DMS53 treated with DMSO at 0.1 percent for 48 hours (cell line): ENCODE data around the gene AMH.

ENCODE experiments used
- DNase-seq: peaks from one replicate; lab custom pipeline; 2025; ENCODE audit not compliant: unreplicated experiment; lab: John Stamatoyannopoulos, UW

The AMH gene

DNA sequence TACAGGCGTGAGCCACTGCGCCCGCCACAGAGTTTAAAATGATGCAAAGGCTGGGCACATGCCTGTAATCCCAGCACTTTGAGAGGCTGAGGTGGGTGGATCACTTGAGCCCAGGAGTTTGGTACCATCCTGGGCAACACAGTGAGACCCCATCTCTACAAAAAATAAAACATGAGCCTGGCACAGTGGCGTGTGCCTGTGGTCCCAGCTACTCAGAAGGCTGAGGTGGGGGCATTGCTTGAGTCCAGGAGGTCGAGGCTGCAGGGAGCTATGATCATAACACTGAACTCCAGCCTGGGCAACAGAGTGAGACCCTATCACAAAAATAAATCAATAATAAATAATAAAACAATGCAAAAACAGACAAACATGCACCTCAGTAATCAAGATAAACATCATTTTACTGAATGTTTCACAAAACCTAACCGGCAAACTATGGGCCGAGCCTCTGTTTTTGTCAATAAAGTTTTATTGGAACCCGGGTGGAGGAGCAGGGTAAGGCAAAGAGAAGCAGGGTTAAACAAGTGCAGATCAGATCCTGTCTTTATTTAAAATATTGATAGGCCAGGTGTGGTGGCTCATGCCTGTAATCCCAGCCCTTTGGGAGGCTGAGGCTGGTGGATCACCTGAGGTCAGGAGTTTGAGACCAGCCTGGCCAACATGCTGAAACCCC is 34.8 kb downstream of the AMH start:
- no peak for DNase-seq

DNA sequence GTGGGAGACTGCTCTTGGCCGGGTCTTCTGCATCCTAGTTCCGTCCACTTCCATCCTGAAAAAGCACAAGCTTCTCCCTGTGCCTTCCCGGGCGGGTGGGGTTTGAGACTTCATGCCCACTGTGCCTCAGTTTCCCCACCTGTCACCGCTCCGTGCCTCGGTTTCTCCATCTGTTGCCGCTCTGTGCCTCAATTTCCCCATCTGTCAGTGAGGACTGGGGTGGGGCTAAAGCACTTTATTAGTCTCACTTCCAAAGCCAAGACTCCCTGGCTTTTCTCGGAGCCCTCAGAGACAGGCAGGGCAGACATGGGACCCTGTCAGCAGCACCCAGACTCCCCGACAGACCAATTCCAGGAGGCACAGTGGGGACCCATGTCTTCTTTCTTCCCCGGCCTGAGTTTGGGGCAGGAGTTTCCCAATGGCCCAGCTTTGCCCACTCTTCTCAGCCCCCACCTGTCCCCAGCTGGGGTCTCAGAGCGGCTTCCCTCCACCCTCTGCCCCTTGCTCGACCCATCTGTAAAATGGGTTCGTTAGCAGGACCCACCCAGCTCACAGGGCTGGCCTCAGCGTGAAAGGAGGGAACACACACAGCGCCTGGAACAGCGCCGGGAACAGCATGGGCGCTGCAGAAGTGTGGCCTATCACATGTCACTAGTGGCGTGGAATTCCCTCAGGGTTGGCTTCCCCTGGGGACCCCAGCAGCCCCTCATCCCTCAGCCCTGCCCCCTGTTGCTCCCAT is 37.4 kb downstream of the AMH start:
- DNase-seq: no peak

DNA sequence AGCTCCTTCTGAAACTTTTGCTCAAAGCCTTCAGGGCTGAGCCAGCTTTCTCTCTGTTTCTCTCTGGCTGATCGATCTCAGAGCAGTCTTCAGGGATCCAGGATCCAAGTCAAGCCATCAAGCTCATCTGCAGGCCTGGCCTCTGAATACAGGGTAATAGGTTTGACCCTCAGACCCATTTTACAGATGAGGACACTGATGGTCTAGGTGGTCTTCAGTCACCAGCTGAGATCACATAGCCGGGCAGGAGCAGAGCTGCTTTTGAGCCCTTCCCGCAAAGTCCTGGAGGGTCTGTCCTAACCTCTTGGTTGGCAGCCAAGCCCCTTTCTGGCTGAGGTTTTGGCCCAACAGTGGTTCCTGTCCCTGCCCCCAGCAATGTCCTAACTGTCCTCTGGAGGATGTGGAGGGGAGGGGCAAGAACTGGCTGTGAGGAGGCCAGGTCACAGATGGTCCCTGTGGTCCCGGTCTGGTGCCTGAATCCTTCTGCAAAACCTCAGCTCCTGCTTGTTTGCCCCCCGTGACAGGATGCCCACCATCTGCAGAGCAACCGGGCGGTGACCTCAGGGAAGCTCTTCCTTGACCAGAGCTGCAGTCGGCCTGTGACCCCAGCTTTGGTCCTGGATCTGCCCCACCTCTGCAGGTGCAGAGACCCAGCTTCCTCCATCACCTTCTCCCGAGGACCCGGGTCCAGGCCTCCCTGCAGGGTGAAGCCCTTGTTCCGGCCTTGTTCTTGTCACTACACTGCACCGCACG is 38.6 kb downstream of the AMH start:
- no peak for DNase-seq

DNA sequence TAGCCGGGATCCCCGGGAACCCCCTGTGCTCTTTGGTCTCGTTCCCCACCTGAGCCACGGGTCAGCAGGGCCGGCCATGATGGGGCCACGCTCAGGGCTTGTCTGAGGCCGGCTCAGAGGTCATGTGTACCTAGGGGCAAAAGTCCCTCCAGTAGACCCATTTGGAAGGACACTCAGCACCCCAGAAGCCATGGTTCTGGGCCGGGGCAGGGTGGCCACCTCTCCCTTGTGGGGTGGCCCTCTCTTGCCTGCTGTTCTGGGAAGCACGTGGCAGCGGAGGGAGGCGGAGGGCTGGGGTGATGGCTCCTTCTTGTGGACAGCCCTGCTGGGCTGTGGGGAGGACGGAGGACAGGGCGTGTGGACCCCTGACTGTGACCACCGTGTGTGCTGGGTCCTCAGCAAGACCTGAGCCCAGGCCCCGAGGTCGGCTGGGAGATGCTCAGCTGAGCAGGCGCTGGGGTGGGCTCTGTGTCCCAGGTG is 39.3 kb downstream of the AMH start:
- DNase-seq: no peak

DNA sequence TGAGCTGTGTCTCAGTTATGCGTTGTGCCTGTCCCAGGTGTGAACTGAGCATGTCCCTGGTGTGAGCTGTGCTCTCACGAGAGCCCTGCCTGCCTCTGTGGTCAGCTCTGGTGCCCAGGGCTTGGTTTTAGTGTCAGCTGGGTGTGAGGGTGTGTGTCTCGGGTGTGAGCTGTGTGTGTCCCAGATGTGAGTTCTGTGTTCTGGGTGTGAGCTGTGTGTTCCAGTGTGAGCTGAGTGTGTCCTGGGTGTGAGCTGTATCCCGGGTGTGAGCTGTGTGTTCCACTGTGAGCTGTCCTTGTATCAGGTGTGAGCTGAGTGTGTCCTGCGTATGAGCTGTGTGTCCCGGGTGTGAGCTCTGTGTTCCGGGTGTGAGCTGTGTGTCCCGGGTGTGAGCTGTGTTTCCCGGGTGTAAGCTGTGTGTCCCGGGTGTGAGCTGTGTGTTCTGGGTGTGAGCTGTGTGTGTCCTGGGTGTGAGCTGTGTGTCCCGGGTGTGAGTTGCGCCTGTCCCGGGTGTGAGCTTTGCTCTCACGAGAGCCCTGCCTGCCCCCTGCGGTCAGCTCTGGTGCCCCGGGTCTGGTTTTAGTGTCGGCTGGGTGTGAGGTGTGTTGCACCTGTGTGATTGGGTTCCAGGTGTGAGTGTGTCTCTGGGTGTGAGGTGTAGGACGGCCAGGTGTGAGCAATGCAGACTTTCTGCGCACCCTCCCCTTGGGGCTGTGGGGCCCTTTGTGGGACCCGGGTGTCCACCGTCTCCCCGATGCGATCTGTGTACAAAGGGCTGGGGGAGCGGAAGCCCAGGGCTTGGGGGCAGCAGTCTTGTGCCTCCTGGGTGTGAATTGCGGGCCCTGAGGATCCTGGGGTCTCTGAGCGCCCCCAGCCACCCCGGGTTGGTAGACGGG is 39.9 kb downstream of the AMH start:
- DNase-seq: no peak

DNA sequence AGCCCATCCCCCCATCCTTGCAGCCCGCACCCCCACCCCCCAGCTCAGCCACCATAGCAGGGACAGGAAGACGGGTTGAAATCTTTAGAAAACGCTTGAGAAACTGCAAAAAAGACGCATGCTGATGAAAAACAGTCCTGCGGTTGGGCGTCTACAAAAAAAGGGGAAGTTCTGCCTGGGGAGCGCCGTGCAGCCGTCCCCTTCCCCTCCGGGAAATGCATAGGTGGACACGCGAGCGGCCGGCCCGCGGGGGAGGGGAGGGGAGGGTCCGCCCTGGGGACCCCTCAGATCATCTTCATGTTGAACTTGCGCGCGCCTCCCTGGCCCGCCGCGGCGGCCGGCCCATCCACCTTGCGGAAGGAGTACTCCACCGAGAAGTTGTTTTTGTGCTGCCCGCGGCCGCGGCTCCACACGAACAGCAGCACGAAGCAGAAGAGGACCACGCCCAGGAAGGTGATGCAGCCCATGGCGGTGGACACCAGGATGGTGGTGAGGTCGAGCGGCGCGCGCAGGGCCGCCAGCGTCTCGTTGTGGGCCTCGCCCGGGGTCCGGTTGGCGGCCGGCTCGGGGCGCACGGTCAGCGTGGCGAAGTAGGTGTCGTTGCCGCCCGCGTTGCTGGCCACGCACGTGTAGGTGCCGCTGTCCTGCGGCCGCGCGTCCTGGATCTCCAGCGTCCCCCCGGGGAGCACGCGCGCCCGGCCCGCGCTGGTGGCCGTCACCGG is 40.8 kb downstream of the AMH start:
- DNase-seq: no peak

DNA sequence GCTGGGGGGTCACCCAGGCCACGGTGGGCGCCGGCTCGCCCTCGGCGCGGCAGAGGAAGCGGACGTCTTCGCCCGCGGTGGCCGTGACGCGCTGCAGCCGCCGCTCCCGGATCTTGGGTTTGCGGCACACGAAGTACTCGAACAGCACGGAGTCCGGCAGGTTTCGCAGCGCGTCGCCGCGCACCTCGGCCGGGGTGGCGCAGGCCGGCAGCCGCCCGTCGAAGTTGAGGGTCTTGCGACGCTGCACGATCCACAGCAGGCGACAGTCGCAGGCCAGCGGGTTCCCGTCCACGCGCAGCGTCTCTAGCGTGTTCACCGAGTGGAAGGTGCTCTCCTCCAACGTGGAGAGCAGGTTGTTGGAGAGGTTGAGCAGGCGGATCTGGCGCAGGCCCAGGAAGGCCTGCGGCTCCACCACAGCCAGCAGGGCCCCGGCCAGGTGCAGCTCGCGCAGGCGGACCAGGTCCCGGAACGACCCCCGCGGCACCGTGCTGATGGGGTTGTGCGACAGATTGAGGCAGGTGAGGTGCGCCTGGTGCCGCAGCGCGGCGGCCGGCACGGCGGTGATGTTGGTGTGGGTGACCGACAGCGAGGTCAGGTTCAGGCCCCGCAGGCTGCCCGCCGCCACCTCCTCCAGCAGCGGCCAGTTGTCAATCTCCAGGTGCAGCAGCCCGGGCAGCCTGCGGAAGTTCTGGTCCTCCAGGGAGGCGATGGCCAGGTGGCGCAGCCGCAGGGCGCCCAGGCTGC is 41.5 kb downstream of the AMH start:
- DNase-seq: peak; percentile 43

DNA sequence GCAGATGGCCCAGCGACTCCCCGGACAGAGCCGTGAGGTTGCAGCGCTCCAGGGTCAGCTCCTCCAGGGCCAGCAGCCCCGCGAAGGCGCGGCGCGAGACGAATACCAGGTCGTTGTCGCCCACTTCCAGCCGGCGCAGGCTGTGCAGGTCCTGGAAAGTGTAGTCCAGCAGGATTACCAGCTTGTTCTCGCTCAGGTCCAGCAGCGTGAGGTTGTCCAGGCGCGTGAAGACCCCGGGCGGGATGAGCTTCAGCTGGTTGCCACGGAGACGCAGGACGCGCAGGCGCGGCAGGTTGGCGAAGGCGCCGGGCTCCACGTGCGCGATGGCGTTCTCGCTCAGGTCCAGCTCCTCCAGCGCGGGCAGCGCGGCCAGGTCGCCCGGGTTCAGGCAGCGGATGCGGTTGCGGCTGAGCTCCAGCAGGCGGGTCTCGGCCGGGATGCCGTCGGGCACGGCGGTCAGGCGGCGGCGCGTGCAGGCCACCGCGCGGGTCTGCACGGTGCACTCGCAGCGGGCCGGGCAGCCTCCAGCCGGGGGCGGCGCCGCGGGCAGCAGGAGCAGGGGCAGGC is 42.1 kb downstream of the AMH start:
- peak; percentile 53 for DNase-seq

DNA sequence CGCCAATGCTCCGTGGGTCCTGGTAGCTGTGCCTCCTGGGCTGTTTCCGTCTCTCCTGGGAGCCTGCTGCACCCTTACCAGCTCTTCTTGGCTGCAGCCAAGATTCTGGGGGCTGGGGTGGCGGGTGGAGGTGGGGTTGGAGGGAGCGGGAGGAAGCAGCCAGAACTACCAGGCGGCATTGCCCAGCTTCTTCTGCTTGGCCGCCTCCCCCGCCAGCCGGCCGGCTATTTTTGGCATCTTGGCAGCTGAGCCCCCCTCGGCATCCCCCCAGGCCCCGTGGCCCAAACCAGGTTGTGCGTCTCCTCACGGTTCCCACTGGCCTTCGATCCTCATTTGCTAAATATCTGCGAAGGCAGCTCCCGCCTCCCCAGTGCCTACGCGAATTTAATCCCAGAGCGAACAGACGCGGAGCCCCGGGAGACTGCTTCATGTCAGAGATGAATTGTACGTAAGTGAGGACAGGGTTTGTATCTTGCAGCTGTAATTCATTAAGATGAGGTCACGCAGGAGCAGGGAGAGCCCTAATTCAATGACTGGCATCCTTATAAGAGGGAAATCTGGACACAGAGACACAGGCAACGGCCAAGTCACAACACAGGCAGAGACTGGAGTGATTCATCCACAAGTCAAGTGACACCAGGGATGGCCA is 45.7 kb downstream of the AMH start:
- DNase-seq: no peak

DNA sequence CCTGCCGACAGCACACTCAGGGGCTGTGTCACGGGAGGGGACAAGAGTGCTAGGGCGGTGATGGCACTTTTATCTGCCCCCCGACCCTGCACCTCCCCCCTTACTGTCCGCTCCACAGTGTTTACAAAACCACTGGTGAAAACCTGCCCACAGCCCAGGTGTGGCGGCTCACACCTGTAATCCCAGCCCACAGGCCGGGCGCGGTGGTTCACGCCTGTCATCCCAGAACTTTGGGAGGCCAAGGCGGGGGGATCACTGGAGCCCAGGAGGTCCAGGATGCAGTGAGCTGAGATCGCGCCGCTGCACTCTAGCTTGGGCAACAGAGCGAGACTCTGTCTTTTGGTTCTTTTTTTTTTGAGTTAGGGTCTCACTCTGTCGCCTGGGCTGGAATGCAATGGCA is 47.0 kb downstream of the AMH start:
- no peak for DNase-seq

DNA sequence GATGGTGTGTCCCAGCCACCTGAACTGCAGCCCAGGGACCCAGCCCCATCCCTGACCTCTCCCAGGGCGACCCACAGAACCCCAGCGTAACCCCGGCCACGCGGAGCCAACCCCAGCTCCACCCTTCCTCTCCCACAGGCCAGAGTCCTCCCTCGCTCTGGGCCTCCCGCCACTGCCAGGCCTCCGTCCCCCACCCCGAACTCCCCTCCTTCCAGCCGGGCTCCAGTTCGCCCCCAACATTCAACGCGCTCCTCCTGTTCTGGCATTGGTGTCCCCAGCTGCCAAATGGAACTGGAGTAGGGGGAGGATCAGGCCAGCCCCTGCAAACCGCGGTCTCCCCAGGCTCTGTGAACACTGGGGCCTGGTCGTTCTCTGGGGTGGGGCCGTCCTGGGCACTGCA is 51.4 kb downstream of the AMH start:
- no peak for DNase-seq
